Dermis microvascular lymphatic vessel endothelial cell (primary cell): ENCODE measurements around the gene WNT7B. TPM values are rescaled to one million over a fixed set of nuclear protein-coding genes. Genes with fewer than 3 reads are reported as not detected.

Source experiments
- DNase-seq, 2 donors: peaks; one replicate each; pipeline versions ENCODE4 v3.0.0 to v3.0.0-alpha.2; 2010; ENCODE audit warnings: low read depth in 2 of 2
- total RNA-seq: library from RNA; depleted of rRNA; stranded (reverse); fragments of >200 nt; gene quantifications from 2 replicates; pipeline ENCODE4 v1.2.1, GENCODE V29; 2014

WNT7B gene
- total RNA-seq, 1 donor from 2014 or later: not detected

DNA sequence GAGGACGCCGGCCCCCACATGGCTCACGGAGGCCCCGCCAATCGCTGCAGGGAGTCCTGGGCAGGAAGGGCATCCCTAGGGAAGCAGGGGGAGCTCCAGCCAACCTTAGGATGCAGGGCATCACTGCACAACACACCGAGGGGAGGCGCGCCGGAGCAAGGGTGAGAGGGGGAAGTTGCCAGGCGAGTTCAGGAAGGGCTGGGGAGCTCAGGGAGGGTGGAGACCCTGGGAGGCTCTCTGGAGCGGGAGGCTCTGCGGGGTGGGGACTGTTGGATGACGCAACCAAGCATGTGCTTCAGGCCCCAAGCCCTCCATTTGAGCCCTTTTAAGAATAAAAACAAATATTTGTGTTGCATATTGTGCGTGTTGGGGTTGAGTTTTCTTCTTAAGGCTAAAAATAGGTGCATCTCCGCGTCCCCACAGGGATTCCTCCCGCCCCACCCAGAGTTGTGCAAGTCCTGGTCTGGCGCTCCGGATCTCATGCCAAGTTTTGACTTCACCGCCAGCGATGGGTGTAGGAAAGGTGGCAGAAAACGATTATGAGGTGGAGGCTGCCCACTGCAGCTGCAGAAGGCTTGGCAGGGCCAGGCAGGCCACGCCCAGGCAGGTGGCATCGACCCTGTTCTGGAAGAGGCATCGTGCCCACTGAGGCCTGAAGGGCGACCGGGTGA lies 65.2 kb downstream of the WNT7B start:
- no peak for DNase-seq

DNA sequence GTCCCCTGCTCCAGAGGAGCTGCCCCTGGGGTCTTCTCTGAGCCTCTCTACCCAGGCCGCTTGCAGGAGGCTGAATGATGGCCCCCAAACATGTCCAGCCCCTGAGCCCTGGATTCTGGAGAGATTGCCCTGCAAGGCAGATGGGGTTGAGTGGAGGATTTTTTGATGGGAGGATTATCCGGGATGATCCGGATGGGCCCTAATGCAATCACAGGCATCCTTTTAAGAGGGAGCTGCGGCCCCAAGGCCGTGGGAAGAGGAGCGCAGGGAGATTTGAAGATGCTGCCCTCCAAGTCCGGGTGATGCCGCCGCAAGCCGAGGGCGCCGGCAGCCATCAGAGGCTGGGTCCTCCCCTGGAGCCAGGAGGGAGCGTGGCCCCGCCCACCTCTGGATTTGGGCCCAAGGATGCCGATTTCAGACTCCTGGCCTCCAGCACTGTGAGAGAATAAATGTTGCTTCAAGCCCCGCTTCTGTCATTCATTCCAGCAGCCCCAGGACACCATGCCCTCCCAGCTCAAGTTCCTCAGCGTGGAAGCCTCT lies 66.0 kb downstream of the WNT7B start:
- DNase-seq: no peak

- DNase-seq: no peak
Observed at GRCh38 chr22:45908961-45909360, 68.0 kb downstream of the WNT7B start.

GRCh38 chr22:45907996-45908395 lies 69.0 kb downstream of the WNT7B start:
- no peak for DNase-seq

GRCh38 chr22:45907378-45907777 lies 69.6 kb downstream of the WNT7B start:
- DNase-seq: no peak

GRCh38 chr22:45906946-45907345 lies 70.0 kb downstream of the WNT7B start:
- no peak for DNase-seq

DNA sequence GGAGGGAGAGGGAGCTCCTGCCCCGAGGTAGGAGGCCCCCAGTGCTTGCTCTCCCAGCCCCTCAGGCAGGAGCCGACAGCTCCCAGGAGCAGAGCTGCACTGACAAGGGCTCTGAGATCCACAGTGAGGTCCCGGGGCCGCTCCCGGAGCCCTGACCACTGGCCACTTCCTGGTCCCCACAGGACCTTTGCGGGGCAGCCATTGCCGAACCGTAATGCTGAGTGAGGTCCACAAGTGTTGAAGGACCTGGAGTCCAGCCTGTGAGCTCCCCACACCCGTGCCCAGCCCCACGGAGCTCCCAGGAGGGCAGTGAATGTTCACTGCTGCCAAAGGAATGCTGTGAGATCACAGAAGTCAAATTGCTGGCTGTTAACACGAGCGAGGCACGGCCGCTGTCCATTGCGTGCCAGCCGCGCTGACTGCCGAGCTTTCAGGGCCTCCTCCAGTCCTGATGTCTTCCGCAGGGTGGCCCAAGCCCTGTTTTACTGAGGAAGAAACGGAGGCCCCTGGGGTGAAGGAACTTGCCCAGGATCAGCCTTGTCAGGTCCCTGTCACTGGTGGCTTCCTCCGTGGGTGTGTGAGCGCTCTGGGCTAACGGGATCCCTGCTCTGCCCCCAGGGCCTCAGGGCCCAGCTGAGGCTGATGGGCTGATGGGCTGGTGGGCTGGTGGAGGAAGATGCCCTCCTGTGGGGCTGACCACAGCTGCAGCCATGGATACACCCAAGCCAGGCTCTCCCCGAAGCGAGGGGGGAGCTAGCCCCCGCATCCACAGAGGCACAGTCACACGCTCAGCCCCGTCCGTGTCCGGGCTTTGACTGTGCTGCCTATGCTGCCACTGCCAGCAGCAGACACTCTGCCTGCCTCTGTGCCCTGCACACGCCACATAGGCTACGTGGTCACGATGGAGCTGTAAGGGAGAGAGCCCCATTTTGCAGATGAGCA lies 70.8 kb downstream of the WNT7B start:
- DNase-seq: no peak

GRCh38 chr22:45905326-45905923 lies 71.5 kb downstream of the WNT7B start:
- no peak for DNase-seq

DNA sequence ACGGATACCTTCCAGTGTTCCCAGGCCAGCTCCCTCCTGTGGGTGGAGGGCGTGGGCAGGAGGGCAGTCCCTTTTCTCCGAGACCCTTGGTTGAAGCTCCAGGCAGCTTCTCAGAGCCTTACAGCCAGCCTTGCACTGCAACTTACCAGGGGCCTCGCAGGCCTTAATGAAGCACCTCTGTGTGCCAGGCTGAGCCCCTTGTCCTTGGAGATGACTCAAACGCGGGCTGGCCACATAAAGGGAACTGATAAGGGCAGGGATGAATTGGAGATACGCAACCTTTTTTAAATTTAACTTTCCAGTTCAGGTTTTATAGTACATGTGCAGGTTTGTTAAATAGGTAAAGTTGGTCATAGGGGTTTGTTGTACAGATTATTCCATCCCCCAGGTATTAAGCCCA lies 72.7 kb downstream of the WNT7B start:
- no peak for DNase-seq

DNA sequence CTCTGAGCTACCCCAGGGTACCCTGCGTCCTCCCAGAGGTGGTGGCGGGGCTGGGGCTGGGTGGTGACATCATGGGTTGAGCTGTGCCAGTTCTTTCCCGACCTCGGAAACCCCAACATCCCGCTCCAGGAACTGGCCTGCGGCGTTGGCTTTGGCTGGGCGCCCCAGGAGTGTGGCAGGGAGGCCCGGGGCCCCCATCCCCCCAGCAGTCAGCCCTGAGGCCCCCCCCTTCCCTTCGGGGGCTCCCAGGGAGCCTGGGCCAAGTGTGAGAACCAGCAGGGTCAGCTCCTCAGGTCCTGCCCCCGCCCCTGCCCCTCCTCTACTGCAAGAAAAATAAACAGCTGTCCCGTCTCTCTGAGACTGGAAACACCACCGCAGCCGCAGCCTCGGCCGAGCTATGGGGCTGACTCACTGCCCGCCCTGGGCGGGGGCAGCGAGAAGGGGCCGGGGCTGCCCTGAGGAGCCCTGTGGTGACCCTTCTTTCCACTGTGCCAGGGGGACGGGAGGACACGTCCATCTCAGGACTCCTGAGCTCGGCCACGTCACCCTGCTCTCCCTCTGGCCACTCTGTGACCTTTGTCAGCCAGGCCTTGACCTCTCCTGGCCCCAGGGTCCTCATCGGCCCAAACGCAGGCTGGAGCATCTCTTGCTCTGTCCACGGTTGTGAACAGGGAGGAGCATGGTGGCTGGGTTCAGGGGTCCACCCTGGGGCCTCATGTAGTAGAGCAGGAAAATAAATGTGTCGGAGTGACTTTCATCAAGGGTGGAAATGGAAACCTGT lies 73.4 kb downstream of the WNT7B start:
- DNase-seq: peak in 1 of 2 donors; percentile 5

GRCh38 chr22:45897736-45898135 lies 79.2 kb downstream of the WNT7B start:
- no peak for DNase-seq

GRCh38 chr22:45896964-45897538 lies 79.9 kb downstream of the WNT7B start:
- no peak for DNase-seq

- DNase-seq: no peak
Observed at GRCh38 chr22:45896153-45896951, 80.6 kb downstream of the WNT7B start.

GRCh38 chr22:45895436-45896152 lies 81.4 kb downstream of the WNT7B start:
- no peak for DNase-seq

- no peak for DNase-seq
Observed at GRCh38 chr22:45893516-45893915, 83.4 kb downstream of the WNT7B start.

- DNase-seq: no peak
Observed at GRCh38 chr22:45892681-45893461, 84.1 kb downstream of the WNT7B start.

DNA sequence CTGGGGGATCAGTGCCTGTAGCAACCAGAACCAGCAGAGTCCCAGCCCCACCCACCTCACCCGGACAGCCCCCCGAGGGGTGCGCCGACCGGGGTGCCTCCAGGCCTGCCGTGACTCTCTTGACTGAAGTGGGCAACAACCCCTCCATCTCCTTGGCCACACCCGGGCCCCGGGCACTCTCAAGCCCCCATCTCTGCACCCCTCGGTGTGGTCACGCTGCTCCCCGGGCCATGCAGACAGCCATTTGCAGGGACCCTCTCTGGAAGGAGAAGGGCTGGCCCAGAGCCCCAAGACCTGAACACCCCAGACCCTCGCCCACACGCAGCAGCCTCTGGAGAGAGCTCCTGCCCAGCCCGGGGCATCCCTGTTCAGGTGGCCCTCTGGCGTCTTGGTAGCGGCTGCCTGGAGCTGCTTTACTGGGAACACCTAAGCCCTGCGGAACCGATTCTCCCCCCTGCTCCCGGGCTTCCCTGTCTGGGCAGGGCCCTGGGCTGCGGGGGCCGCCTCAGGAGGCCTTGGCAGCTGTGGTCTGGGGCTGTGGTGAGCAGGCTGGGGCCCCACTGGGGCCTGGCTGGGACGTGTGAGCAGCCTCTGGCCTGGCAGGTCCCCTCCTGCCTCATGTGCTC lies 84.9 kb downstream of the WNT7B start:
- DNase-seq: no peak

DNA sequence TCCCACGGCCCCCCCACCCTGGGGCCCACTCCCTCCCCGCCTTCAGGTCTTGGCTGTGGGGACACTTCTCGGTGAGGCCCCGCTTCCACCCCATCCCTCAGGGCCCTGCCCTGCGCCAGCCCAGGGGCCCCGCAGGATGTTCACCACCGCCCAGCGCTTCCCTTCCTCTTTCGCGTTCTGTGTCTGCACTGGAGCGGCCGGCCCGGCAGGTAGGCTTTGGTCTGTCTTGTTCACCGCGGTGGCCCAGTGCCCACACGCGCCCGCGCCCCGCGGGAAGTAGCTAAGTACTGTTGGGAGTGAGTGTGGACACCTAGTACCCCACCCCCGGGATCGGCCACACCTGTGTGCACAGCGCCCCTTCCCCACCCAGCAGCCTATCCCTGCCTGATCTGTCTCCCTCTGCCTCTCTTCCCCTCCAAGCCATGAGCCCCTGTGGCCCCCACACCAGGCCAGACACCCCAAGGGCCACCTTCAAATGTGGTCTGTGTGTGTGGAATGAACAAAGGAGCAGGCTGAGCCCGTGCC lies 85.4 kb downstream of the WNT7B start:
- no peak for DNase-seq
